Gastrocnemius medialis (tissue), 4 donors: ENCODE measurements around the gene CHCHD6.

Experiments used
- CTCF ChIP-seq, 5 experiments: fragments of 450-650 bp in 3 of 5; fragments of 200-600 bp in 2 of 5; sonication (generic) in 2 of 5; IDR thresholded peaks in 4 of 5; conservative IDR thresholded peaks in 1 of 5; 1 replicate in 4 of 5; 2 replicates in 1 of 5; pipeline ENCODE4 v1.5.1; 2016 to 2019; ENCODE audit warnings: antibody characterized with exemption in 5 of 5, mild to moderate bottlenecking in 3 of 5, moderate library complexity in 3 of 5
- POLR2A ChIP-seq, 2 donors: fragments of 450-650 bp; IDR thresholded peaks; one replicate each; pipeline ENCODE4 v1.6.1; 2017; ENCODE audit warnings: antibody characterized with exemption in 2 of 2, mild to moderate bottlenecking in 2 of 2, moderate library complexity in 2 of 2

GRCh38 chr3:126851934-126852333 is 147.9 kb downstream of the CHCHD6 start:
- no peak for TF ChIP-seq POLR2A (IDR thresholded peaks at IDR 0.05)
- no peak for TF ChIP-seq CTCF (IDR thresholded peaks at IDR 0.05 in 4 of 5, conservative IDR thresholded peaks at IDR 0.05 in 1 of 5)
